Ascending aorta (tissue), 2 donors: Measurements from ENCODE around the gene NLGN1. TPM values are rescaled to one million over a fixed set of nuclear protein-coding genes. Genes with fewer than 3 reads are reported as not detected.

ENCODE experiments used
- DNase-seq, 2 donors: peaks; one replicate each; pipeline ENCODE4 v3.0.0-alpha.2; 2019; ENCODE audit warnings: low spot score in 2 of 2
- H3K27ac ChIP-seq, 2 donors: fragments of 200-600 bp; sonication (generic); one replicate each; pipeline ENCODE4 v1.5.1; 2016 to 2017; ENCODE audit warnings: mild to moderate bottlenecking in 1 of 2
- H3K27me3 ChIP-seq: fragments of 200-600 bp; sonication (generic); one replicate; pipeline ENCODE4 v1.5.1; 2017
- H3K36me3 ChIP-seq, 2 donors: fragments of 200-600 bp; sonication (generic); one replicate each; pipeline ENCODE4 v1.5.1; 2016
- H3K4me1 ChIP-seq, 2 donors: fragments of 200-600 bp; sonication (generic); one replicate each; pipeline ENCODE4 v1.5.1; 2016 to 2017; ENCODE audit warnings: mild to moderate bottlenecking in 1 of 2
- H3K4me3 ChIP-seq, 2 donors: fragments of 200-600 bp; sonication (generic); one replicate each; pipeline ENCODE4 v1.5.1; 2016 to 2017; ENCODE audit warnings: mild to moderate bottlenecking in 1 of 2
- H3K9me3 ChIP-seq, 2 donors: fragments of 200-600 bp; sonication (generic); one replicate each; pipeline ENCODE4 v1.5.1; 2016
- CTCF ChIP-seq, 3 experiments: fragments of 200-600 bp in 2 of 3; fragments of 450-650 bp in 1 of 3; sonication (generic) in 2 of 3; IDR thresholded peaks; one replicate each; pipeline ENCODE4 v1.5.1; 2016 to 2019; ENCODE audit warnings: antibody characterized with exemption in 3 of 3, mild to moderate bottlenecking in 1 of 3, moderate library complexity in 1 of 3
- intact Hi-C: fragments of 100-400 bp; cut with DNase I; formaldehyde crosslinking; loops from one replicate; pipeline ENCODE4 v1.15.1; 2023
- total RNA-seq: library from RNA; depleted of rRNA; stranded (reverse); fragments of >200 nt; gene quantifications from one replicate; pipeline ENCODE4 v1.1.0, GENCODE V29; 2016

NLGN1 gene
- total RNA-seq, 1 donor from 2014 or later, result 5.2 TPM

GRCh38 chr3:173473237-173473636 lies 75.7 kb downstream of the NLGN1 start:
- H3K36me3 ChIP-seq, result no peaks in the 10 kb centered on the region
- H3K27me3 ChIP-seq, result no peaks in the 10 kb centered on the region
- intact Hi-C loops, result no loop called here
- H3K27ac ChIP-seq, result no peak overlapping the region
- H3K4me1 ChIP-seq, result no peaks in the 10 kb centered on the region
- H3K4me3 ChIP-seq, result no peak overlapping the region
- H3K9me3 ChIP-seq, result peaks cover 0 to 3% of the 10 kb centered on the region in 2 donors
- no peak for DNase-seq
- no peak for TF ChIP-seq CTCF (IDR thresholded peaks at IDR 0.05)

GRCh38 chr3:173479301-173479700 lies 81.8 kb downstream of the NLGN1 start:
- H3K9me3 ChIP-seq, result peaks cover 0 to 3% of the 10 kb centered on the region in 2 donors
- no peaks in the 10 kb centered on the region for H3K27me3 ChIP-seq
- intact Hi-C loops, result no loop called here
- H3K4me3 ChIP-seq, result no peak overlapping the region
- no peak for TF ChIP-seq CTCF (IDR thresholded peaks at IDR 0.05)
- no peak overlapping the region for H3K27ac ChIP-seq
- H3K4me1 ChIP-seq, result no peaks in the 10 kb centered on the region
- no peaks in the 10 kb centered on the region for H3K36me3 ChIP-seq
- DNase-seq, result no peak

- TF ChIP-seq CTCF (IDR thresholded peaks at IDR 0.05), result no peak
- Histone ChIP-seq H3K4me3 (no peak overlapping the region), H3K27me3 (no peaks in the 10 kb centered on the region), H3K27ac (no peak overlapping the region), H3K9me3 (no peaks in the 10 kb centered on the region), H3K36me3 (no peaks in the 10 kb centered on the region), H3K4me1 (no peaks in the 10 kb centered on the region)
- intact Hi-C loops, result no loop called here
- no peak for DNase-seq
Observed at GRCh38 chr3:173501931-173502489, 104.5 kb downstream of the NLGN1 start.

- H3K4me3 ChIP-seq, result no peak overlapping the region
- no peaks in the 10 kb centered on the region for H3K4me1 ChIP-seq
- H3K36me3 ChIP-seq, result no peaks in the 10 kb centered on the region
- H3K27me3 ChIP-seq, result no peaks in the 10 kb centered on the region
- H3K9me3 ChIP-seq, result no peaks in the 10 kb centered on the region
- DNase-seq, result no peak
- intact Hi-C loops, result no loop called here
- H3K27ac ChIP-seq, result no peak overlapping the region
- no peak for TF ChIP-seq CTCF (IDR thresholded peaks at IDR 0.05)
Observed at GRCh38 chr3:173502983-173503568, 105.5 kb downstream of the NLGN1 start.

- Histone ChIP-seq H3K36me3 (no peaks in the 10 kb centered on the region), H3K27ac (no peak overlapping the region), H3K27me3 (no peaks in the 10 kb centered on the region), H3K9me3 (peaks cover 0 to 6% of the 10 kb centered on the region in 2 donors), H3K4me1 (no peaks in the 10 kb centered on the region), H3K4me3 (no peak overlapping the region)
- intact Hi-C loops, result no loop called here
- DNase-seq, result no peak
- no peak for TF ChIP-seq CTCF (IDR thresholded peaks at IDR 0.05)
Observed at GRCh38 chr3:173510565-173510964, 113.0 kb downstream of the NLGN1 start.
